ENCODE results near the gene PSMD14. TPM values are rescaled to one million over a fixed set of nuclear protein-coding genes. Genes with fewer than 3 reads are reported as not detected.

PSMD14 gene
- total and polyA plus RNA-seq, 2 donors (not counting 1 experiment from before 2014, with no cell fraction given), result 7.4 to 27.0 TPM

DNA sequence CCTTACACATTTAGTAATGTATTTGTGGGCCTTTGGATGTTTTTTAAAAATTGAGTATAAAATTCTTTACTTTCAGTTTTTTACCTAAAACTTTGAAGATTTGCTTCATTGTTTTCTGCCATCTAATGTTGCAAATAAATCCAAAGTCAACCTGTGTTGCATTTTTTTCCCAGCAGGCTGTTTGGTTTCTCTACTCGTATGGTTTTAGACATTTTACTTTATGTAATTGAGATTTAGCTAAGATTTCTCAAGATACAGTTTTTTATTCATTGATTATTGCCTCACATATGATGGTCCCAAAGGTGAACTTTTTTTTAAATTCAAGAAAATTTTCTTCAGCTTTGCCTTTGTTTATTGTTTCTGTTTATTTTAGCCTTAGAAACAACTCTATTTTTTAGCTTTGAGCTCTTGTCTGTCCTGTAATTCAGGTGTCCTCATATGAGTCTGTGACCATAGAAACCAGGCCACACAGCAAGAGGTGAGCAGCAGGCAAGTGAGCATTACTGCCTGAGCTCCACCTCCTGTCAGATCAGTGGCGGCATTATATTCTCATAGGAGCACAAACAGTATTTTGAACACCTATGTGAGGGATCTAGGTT, 54.4 kb downstream of the PSMD14 start:
- Mint-ChIP-seq H3K27me3 (no peaks in the 10 kb centered on the region), H3K9me3 (ENCODE audit: insufficient read depth) (peaks cover 2% of the 10 kb centered on the region), H3K4me1 (peaks cover 1% of the 10 kb centered on the region), H3K27ac (no peak overlapping the region), H3K4me3 (no peak overlapping the region)
- no peak overlapping the region for H2AFZ ChIP-seq (ENCODE audit: insufficient read depth, low read depth, low read length, poor library complexity, severe bottlenecking)
- H3K4me2 ChIP-seq (replicated peaks; ENCODE audit: low read depth, low read length, poor library complexity, severe bottlenecking), result no peak overlapping the region
- peaks cover 5% of the 10 kb centered on the region for H4K20me1 ChIP-seq (ENCODE audit: control insufficient read depth, insufficient read depth, low read length, poor library complexity, severe bottlenecking)
- ChIA-PET POLR2A (no interaction called here), CTCF (interaction anchor here (0.6 kb wide), 1 partner anchor 45 kb away, joined by 3 read pairs; no protein-coding TSS in a partner anchor)
- peaks cover 0 to 7% of the 10 kb centered on the region in 2 experiments for H3K36me3 ChIP-seq (replicated peaks in 1 of 2; ENCODE audit: control extremely low read depth in 1 of 2, control insufficient read depth in 1 of 2, extremely low read depth in 1 of 2, insufficient read depth in 2 of 2, low read length in 1 of 2)
- peaks cover 5 to 22% (median 16%) of the 10 kb centered on the region in 3 donors for H3K9me3 ChIP-seq (ENCODE audit: control extremely low read depth in 1 of 3, control insufficient read depth in 2 of 3, insufficient read depth in 1 of 3, low read length in 2 of 3)
- H3K4me3 ChIP-seq (ENCODE audit: control extremely low read depth in 1 of 5, extremely low read depth in 1 of 5, insufficient read depth in 1 of 5, low read depth in 2 of 5, low read length in 4 of 5), result no peak overlapping the region
- H3K79me2 ChIP-seq (ENCODE audit: control insufficient read depth, insufficient read depth, low read length), result peaks cover 7% of the 10 kb centered on the region
- no peak overlapping the region for H3K9ac ChIP-seq (ENCODE audit: low read length)
- intact Hi-C loops (cut with micrococcal nuclease), result no loop called here
- DNase-seq, result no peak
- H3K27ac ChIP-seq (ENCODE audit: low read length in 2 of 2), result no peak overlapping the region
- TF ChIP-seq CTCF (IDR thresholded peaks at IDR 0.05) (no peak), EZH2 (IDR thresholded peaks at IDR 0.05; ENCODE audit: borderline replicate concordance, insufficient read depth, low read depth, low read length, poor library complexity, severe bottlenecking) (no peak)
- no peaks in the 10 kb centered on the region for H3K27me3 ChIP-seq (replicated peaks in 1 of 4; ENCODE audit: control extremely low read depth in 1 of 4, control insufficient read depth in 3 of 4, insufficient read depth in 4 of 4, low read length in 3 of 4)
- no peaks in the 10 kb centered on the region for H3K4me1 ChIP-seq (ENCODE audit: control insufficient read depth in 2 of 2, insufficient read depth in 2 of 2, low read length in 2 of 2)
- 100% methylated on average over 1 of the region's 2 CpGs for WGBS (ENCODE audit: insufficient coverage)
- no peak for ATAC-seq (ENCODE audit: low read depth)

- H3K4me2 ChIP-seq (replicated peaks; ENCODE audit: low read depth, low read length, poor library complexity, severe bottlenecking), result no peak overlapping the region
- peaks cover 5% of the 10 kb centered on the region for H4K20me1 ChIP-seq (ENCODE audit: control insufficient read depth, insufficient read depth, low read length, poor library complexity, severe bottlenecking)
- no peaks in the 10 kb centered on the region for H3K4me1 ChIP-seq (ENCODE audit: control insufficient read depth in 2 of 2, insufficient read depth in 2 of 2, low read length in 2 of 2)
- H2AFZ ChIP-seq (ENCODE audit: insufficient read depth, low read depth, low read length, poor library complexity, severe bottlenecking), result no peak overlapping the region
- Mint-ChIP-seq H3K9me3 (ENCODE audit: insufficient read depth) (peaks cover 2% of the 10 kb centered on the region), H3K27me3 (no peaks in the 10 kb centered on the region), H3K27ac (no peak overlapping the region), H3K4me3 (no peak overlapping the region), H3K4me1 (no peaks in the 10 kb centered on the region)
- H3K27ac ChIP-seq (ENCODE audit: low read length in 2 of 2), result no peak overlapping the region
- ATAC-seq (ENCODE audit: low read depth) (no peak), DNase-seq (no peak)
- no peaks in the 10 kb centered on the region for H3K27me3 ChIP-seq (replicated peaks in 1 of 4; ENCODE audit: control extremely low read depth in 1 of 4, control insufficient read depth in 3 of 4, insufficient read depth in 4 of 4, low read length in 3 of 4)
- CTCF ChIA-PET, result no interaction called here
- H3K4me3 ChIP-seq (ENCODE audit: control extremely low read depth in 1 of 5, extremely low read depth in 1 of 5, insufficient read depth in 1 of 5, low read depth in 2 of 5, low read length in 4 of 5), result no peak overlapping the region
- H3K9me3 ChIP-seq (ENCODE audit: control extremely low read depth in 1 of 3, control insufficient read depth in 2 of 3, insufficient read depth in 1 of 3, low read length in 2 of 3), result peaks cover 3 to 10% (median 5%) of the 10 kb centered on the region in 3 donors
- peaks cover 6 to 21% of the 10 kb centered on the region in 2 experiments for H3K36me3 ChIP-seq (replicated peaks in 1 of 2; ENCODE audit: control extremely low read depth in 1 of 2, control insufficient read depth in 1 of 2, extremely low read depth in 1 of 2, insufficient read depth in 2 of 2, low read length in 1 of 2)
- intact Hi-C loops (cut with micrococcal nuclease), result no loop called here
- WGBS (ENCODE audit: insufficient coverage), result 100% methylated on average over 2 of the region's 3 CpGs
- no peak for TF ChIP-seq CTCF (IDR thresholded peaks at IDR 0.05)
- no peak for TF ChIP-seq EZH2 (IDR thresholded peaks at IDR 0.05; ENCODE audit: borderline replicate concordance, insufficient read depth, low read depth, low read length, poor library complexity, severe bottlenecking)
- H3K9ac ChIP-seq (ENCODE audit: low read length), result no peak overlapping the region
- POLR2A ChIA-PET, result no interaction called here
- H3K79me2 ChIP-seq (ENCODE audit: control insufficient read depth, insufficient read depth, low read length), result no peaks in the 10 kb centered on the region
Observed at GRCh38 chr2:161367675-161368074, 59.5 kb downstream of the PSMD14 start.

Data from B cell (primary cell).